HepG2 (cell line): ENCODE results near the gene CAPS. TPM values are rescaled to one million over a fixed set of nuclear protein-coding genes. Genes with fewer than 3 reads are reported as not detected.

Experiments
- BHLHE40 ChIP-seq: IDR thresholded peaks from 2 replicates; pipeline ENCODE4 v1.6.1; 2011; ENCODE audit warnings: low read length, improper control_type of control experiment
- CCDC6 ChIP-seq: sonication (generic); formaldehyde crosslinking; IDR thresholded peaks from 2 replicates; pipeline ENCODE4 v1.8.1; 2022; ENCODE audit warnings: mild to moderate bottlenecking, missing genetic modification reagents, moderate library complexity
- E2F5 ChIP-seq: sonication (generic); formaldehyde crosslinking; conservative IDR thresholded peaks from 2 replicates; pipeline ENCODE4 v1.4.0; 2020; ENCODE audit warnings: missing genetic modification reagents
- EED ChIP-seq: sonication (generic); formaldehyde crosslinking; IDR thresholded peaks from 2 replicates; pipeline ENCODE4 v1.5.0; 2020; ENCODE audit warnings: mild to moderate bottlenecking, missing genetic modification reagents
- ELF3 ChIP-seq: IDR thresholded peaks from 2 replicates; pipeline ENCODE4 v1.6.1; 2016; ENCODE audit warnings: missing genetic modification reagents, missing compliant biosample characterization
- GRHL1 ChIP-seq: sonication (generic); formaldehyde crosslinking; conservative IDR thresholded peaks from 2 replicates; pipeline ENCODE4 v1.8.0; 2022; ENCODE audit warnings: missing genetic modification reagents
- IRF9 ChIP-seq: sonication (generic); formaldehyde crosslinking; IDR thresholded peaks from 2 replicates; pipeline ENCODE4 v1.8.0; 2022; ENCODE audit warnings: missing genetic modification reagents, mild to moderate bottlenecking, borderline replicate concordance
- KDM1A ChIP-seq: IDR thresholded peaks from 2 replicates; pipeline ENCODE4 v1.6.1; 2016; ENCODE audit warnings: missing compliant biosample characterization
- KDM5A ChIP-seq: fragments of 200-600 bp; sonication (generic); IDR thresholded peaks from 2 replicates; pipeline ENCODE4 v1.7.0; 2018; ENCODE audit warnings: antibody characterized with exemption, mild to moderate bottlenecking, low read length, borderline replicate concordance
- KLF13 ChIP-seq: sonication (generic); formaldehyde crosslinking; IDR thresholded peaks from 2 replicates; pipeline ENCODE4 v1.4.0; 2020; ENCODE audit warnings: mild to moderate bottlenecking, missing genetic modification reagents
- MNT ChIP-seq: fragments of 450-650 bp; IDR thresholded peaks from 2 replicates; pipeline ENCODE4 v1.6.1; 2016
- PLSCR1 ChIP-seq: sonication (generic); formaldehyde crosslinking; IDR thresholded peaks from 2 replicates; pipeline ENCODE4 v1.5.0; 2020; ENCODE audit warnings: missing genetic modification reagents, mild to moderate bottlenecking, borderline replicate concordance
- RARA ChIP-seq: IDR thresholded peaks from 2 replicates; pipeline ENCODE4 v1.6.1; 2016; ENCODE audit warnings: missing genetic modification reagents, missing compliant biosample characterization
- SP2 ChIP-seq: sonication (generic); formaldehyde crosslinking; IDR thresholded peaks from 2 replicates; pipeline ENCODE4 v1.5.1; 2020; ENCODE audit warnings: mild to moderate bottlenecking, missing genetic modification reagents
- TBX2 ChIP-seq: sonication (generic); formaldehyde crosslinking; IDR thresholded peaks from 2 replicates; pipeline ENCODE4 v1.5.0; 2020; ENCODE audit warnings: missing genetic modification reagents, mild to moderate bottlenecking, borderline replicate concordance
- TBX3 ChIP-seq: fragments of 450-650 bp; IDR thresholded peaks from 2 replicates; pipeline ENCODE4 v1.6.1; 2017; ENCODE audit warnings: antibody characterized with exemption, mild to moderate bottlenecking, inconsistent platforms, borderline replicate concordance
- UBTF ChIP-seq: sonication (generic); formaldehyde crosslinking; IDR thresholded peaks from 2 replicates; pipeline ENCODE4 v1.4.0; 2020; ENCODE audit warnings: mild to moderate bottlenecking, missing genetic modification reagents
- ZNF235 ChIP-seq: sonication (generic); formaldehyde crosslinking; IDR thresholded peaks from 2 replicates; pipeline ENCODE4 v1.8.1; 2023; ENCODE audit warnings: mild to moderate bottlenecking, missing genetic modification reagents, borderline replicate concordance
- ZNF543 ChIP-seq: sonication (generic); formaldehyde crosslinking; IDR thresholded peaks from 2 replicates; pipeline ENCODE4 v1.4.0; 2020; ENCODE audit warnings: mild to moderate bottlenecking, missing genetic modification reagents
- ZNF674 ChIP-seq: sonication (generic); formaldehyde crosslinking; IDR thresholded peaks from 2 replicates; pipeline ENCODE4 v1.5.0; 2020; ENCODE audit warnings: low read depth, mild to moderate bottlenecking, missing genetic modification reagents
- ZNF709 ChIP-seq: sonication (generic); formaldehyde crosslinking; IDR thresholded peaks from 2 replicates; pipeline ENCODE4 v1.5.0; 2020; ENCODE audit warnings: mild to moderate bottlenecking, missing genetic modification reagents
- polyA plus RNA-seq, 8 experiments: library from polyadenylated mRNA; depleted of rRNA in 3 of 8; stranded (reverse) in 7 of 8; unstranded in 1 of 8; fragments of >200 nt; fragmentation: Illumina TruSeq in 4 of 8; extraction: Trizol in 4 of 8; gene quantifications; 2 replicates each; pipeline versions ENCODE4 v1.2.1 to v1.2.3, GENCODE V29; 2011 to 2016; ENCODE audit warnings: low read depth in 4 of 8, missing spikeins in 1 of 8, mixed read lengths in 1 of 8; ENCODE audit not compliant: insufficient read depth in 1 of 8
- total RNA-seq, 5 experiments: library from RNA; depleted of rRNA; stranded (reverse); fragments of >200 nt; fragmentation: Illumina TruSeq; extraction: Trizol; gene quantifications; 2 replicates each; pipeline ENCODE4 v1.2.3, GENCODE V29; 2016; ENCODE audit warnings: low read depth in 1 of 5

Gene CAPS
- total and polyA plus RNA-seq, 2 of the 13 experiments (the other 11 are each of a cell fraction or from before 2014, with no cell fraction given): 3.1 TPM

- TF ChIP-seq UBTF (CRISPR knock-in tag) (peak; percentile 47; the same call in 1 of the 2 replicates), KLF13 (CRISPR knock-in tag) (no peak), MNT (no peak), ELF3 (peak; percentile 92), SP2 (CRISPR knock-in tag) (no peak), CCDC6 (peak; percentile 61; the same call in 1 of the 2 replicates), PLSCR1 (CRISPR knock-in tag) (no peak), BHLHE40 (peak; percentile 62; the same call in 1 of the 2 replicates), KDM1A (CRISPR knock-in tag) (peak; percentile 84; the same call in 1 of the 2 replicates), GRHL1 (CRISPR knock-in tag) (no peak), TBX3 (peak; percentile 75), TBX2 (CRISPR knock-in tag) (peak; percentile 96), ZNF543 (CRISPR knock-in tag) (peak; percentile 100), ZNF709 (CRISPR knock-in tag) (no peak), KDM5A (no peak), ZNF674 (CRISPR knock-in tag) (no peak), IRF9 (CRISPR knock-in tag) (no peak), E2F5 (CRISPR knock-in tag) (no peak), EED (CRISPR knock-in tag) (no peak; the same call in 1 of the 2 replicates), ZNF235 (no peak), RARA (peak; percentile 86)
These were observed 33.4 kb upstream of the CAPS start (continued) for GRCh38 chr19:5880604-5881078.
